ENCODE results near the gene FREM2. TPM values are rescaled to one million over a fixed set of nuclear protein-coding genes. Genes with fewer than 3 reads are reported as not detected.

FREM2 gene
- total RNA-seq = not detected in 2 replicates

GRCh38 chr13:38686577-38687245 is at the start of gene FREM2:
FREM2 (plus strand) TSS chr13:38687077; CDS start chr13:38687345, 268 bp downstream.

Small RNA genes within 50 kb of the gene (small RNA-seq; reads per million reads assigned to genes)
- not detected for gene PLA2G12AP2
- gene RNU6-56P = not detected
